T-helper 22 cell (primary cell): ENCODE measurements around the gene OOSP4A.

Experiments used
- DNase-seq: peaks from one replicate; pipeline ENCODE4 v3.0.0-alpha.2; 2020; ENCODE audit warnings: low read depth

OOSP4A gene

GRCh38 chr11:59963733-59964132 lies at the start of gene OOSP4A:
TSS of gene OOSP4A (plus strand) at chr11:59964033. CDS start at chr11:59964033, 0 bp downstream.
- DNase-seq: no peak

- no peak for DNase-seq
These were observed 45.4 kb upstream of the OOSP4A start for GRCh38 chr11:59918480-59918879.

DNA sequence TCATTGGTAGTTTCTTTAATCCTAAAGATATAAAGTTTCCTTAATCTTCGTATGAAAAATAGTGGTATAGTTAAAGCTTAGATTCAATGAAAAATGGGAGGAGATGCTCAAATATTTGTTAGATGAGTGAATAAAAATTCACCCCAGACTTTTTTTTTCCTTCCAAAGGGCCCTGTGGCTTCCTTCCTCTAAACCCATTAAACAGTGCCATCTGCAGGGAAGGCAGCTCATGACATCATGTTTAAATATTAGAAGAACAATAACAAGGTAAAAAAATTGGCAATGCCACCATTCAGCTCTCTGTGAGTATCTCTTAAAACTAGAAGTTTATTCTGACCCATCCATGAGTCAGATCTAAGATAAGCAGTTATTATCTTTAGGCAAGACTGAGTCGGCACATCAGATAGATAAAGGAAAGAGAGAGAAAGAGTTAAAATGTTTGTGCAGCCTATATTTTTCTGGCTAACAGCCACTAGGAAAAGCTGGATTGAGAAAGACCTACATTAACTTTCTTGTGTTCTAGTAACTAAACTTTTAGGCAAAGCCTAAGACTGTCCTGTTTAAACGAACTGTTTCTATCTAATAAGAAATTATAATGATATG lies 44.7 kb upstream of the OOSP4A start:
- no peak for DNase-seq

DNA sequence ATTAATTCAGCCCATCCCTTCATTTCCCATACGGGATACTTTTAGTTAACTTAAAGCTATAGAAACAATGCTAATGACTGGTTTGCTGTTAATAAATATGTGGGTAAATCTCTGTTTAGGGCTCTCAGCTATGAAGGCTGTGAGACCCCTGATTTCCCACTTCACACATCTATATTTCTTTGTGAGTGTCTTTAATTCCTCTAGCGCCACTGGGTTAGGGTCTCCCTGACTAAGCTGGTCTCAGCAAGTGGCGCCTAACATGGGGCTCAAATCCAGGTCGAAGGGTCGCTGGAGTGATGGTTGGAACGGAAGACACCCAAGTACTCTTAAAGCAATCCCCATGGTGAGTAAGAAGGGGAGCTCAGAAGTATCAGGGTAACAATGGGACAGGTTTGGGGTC lies 40.0 kb upstream of the OOSP4A start:
- no peak for DNase-seq

GRCh38 chr11:59931688-59932087 lies 32.1 kb upstream of the OOSP4A start:
- no peak for DNase-seq

GRCh38 chr11:59938132-59938531 lies 25.7 kb upstream of the OOSP4A start, which contains the start of gene OOSP1:
TSS of gene OOSP1 (plus strand) at chr11:59938432. CDS start at chr11:59938455, 23 bp downstream.
- DNase-seq: no peak

DNA sequence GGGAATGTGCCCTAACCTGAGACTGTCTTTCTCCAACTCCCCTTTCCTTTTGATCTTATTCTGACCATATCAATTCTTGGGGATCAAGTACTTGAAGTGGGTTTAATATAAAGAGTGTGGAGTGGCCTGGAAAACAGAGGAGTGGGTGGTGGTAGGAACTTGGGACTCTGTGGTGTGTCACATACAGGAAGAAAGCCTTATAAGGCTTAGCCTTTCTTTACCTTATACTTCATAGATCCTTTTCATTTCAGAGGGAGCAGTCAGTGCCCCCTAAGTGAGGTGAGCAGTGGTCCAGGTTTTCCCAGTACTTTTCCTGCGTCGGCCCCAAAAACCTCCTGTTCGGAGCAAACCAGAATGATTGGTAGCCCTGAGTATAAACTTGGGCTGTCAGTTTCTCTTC lies 25.1 kb upstream of the OOSP4A start:
- DNase-seq: no peak

GRCh38 chr11:59939482-59939881 lies 24.4 kb upstream of the OOSP4A start:
- no peak for DNase-seq

DNA sequence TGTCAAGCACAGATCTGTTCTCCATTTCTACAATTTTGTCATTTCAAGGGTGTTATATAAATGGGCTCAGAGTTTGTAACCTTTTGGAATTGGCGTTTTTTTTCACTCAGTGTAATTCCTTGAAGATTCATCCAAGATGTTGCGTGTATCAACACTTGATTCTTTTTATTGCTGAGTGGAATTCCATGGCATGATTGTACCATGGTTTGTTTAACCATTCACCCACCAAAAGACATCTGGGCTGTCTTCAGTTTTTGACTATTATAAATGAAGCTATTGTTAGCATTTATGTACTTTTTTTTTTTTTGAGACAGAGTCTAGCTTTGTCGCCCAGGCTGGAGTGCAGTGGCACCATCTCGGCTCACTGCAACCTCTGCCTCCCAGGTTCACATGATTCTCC lies 22.7 kb upstream of the OOSP4A start:
- no peak for DNase-seq

DNA sequence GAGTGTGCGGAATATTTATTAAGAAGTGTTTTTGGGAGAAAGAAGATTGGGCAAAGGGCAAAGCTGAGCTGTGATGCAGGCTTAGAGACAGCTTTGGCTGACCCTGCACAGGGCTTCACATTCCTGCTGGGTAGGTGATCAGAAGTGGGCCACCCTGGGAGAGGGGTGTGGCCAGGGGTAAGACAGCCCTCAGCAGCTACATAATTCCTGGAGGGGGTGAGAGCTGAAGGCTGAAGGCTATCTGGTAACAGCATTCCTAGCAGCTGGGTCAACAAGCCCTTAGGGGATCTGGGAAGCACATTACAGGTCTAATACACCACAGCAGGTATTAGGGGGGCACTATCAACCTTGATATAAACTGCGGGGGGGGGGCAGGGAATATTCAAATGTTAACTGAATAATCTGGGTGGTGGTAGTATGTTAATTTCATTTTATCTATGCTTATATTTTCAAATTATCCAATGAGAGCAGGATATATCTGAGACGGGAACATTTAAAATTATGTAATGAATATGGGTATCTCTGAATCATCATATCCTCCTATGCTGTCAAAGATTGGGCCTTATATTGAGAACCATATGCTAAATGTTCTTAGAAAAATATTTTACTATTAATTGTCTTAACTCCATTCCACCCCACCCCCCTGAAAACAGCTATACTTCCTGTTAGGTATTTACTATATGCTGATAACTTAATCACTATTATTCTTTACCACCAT lies 19.7 kb upstream of the OOSP4A start:
- no peak for DNase-seq

DNA sequence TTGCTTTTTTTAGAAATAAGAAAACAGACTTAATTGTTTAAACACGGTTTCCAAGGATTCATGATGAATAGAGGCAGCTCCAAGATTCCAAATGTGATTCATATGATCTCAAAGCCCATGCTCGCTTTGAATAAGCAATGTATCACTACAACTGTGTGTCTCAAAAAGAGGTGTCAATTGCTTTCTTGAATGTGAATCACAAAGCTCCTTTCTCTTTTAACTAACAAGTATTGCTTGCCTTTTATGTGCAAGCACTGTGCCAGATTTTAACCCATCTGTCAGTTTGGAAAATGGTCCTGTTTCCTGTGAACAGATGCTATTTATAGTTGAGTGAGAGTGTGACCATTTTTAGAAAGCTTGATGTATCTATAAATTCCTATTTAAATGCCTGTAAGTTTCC lies 19.1 kb upstream of the OOSP4A start:
- no peak for DNase-seq

DNA sequence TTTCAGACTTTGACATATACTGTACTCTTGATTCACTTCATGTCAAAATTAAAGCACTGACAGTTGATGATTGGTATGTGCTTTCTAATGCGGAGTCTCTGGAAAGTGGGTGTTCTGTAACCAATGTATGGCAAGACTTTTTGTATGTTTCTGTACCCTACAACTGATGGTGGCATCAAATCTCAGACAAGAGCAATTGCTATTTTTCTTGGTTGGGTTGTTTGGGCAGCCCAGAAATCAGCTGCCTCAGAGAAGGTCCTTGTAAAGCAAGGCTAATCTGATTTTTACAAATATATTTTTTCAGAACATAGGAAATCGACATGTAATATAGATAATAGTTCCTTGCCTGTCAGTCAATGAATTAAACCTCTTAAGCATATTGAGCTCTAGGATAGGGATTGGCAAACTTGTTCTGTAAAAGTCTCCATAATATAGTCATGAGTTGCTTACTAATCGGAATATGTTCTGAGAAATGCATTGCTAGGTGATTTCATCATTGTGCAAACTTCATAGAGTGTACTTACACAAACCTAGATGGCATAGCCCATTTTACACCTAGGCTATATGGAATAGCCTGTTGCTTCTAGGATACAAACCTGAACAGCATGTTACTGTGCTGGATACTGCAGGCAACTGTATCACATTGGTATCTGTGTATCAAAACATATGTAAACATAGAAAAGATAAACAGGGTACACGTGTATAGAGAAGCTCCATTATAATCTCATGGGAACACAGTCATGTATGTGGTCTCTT lies 10.2 kb upstream of the OOSP4A start:
- no peak for DNase-seq

GRCh38 chr11:59954219-59954847 lies 9.5 kb upstream of the OOSP4A start:
- DNase-seq: no peak

GRCh38 chr11:59957094-59957493 lies 6.7 kb upstream of the OOSP4A start:
- DNase-seq: no peak

DNA sequence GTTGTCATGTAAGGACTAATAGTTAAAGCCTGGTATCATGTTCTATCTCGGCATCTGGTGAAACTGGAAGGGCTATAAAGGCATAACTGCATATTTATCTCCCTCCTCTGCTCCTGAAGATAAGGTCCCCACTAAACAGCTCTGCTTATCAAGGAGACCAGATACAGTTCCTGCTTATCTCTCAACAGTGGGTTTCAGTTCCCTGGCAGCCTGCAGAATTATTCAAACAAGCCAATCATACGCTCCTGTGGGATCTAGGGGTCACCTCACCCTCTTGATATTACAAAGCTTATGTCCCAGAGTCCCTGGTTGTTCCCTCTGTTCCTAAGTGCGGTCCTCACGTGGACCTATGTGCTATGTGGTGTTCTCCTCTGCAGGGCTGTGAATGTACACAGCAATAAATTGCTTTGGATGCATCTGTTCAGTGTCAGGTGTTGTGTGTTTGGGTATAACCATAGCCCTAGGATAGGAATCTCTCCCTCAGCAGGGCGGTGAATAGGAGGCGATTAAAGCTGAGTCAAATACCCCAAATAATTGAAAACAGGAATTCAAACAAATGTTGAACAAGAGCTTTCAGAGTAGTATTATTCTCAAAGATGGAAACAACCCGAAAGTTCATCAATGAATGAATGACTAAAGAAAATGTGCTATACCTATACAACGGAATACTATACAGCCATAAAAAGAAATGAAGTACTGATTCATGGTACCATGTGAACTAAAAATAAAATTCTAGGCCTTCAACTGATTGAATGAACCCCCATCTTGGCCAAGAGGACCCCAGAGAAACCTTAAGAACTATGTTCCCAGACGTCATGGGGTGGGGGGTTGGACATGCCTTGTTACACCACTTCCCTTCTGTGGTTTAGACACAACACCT lies 3.1 kb upstream of the OOSP4A start:
- no peak for DNase-seq

DNA sequence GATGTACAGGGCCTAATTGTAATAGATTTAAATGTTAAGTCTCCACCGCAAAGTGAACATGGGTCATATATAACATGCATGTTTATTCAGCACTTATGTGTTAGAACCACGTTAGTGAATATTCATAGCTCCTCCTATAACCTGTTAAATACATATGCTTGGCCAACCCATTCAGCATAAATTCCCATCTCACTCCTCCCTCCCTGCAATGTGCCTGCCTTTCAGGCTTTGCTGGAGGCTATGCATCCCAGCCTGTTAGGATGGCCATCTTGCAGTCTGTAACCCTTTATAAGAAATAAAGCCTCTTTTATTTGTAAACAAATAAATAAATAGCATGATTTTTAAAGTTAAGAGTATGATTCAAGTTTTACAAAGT lies 1.7 kb upstream of the OOSP4A start:
- no peak for DNase-seq

GRCh38 chr11:59965424-59965823 lies 1.6 kb downstream of the OOSP4A start:
- DNase-seq: no peak

- no peak for DNase-seq
These were observed 2.4 kb downstream of the OOSP4A start for GRCh38 chr11:59966201-59966600.

DNA sequence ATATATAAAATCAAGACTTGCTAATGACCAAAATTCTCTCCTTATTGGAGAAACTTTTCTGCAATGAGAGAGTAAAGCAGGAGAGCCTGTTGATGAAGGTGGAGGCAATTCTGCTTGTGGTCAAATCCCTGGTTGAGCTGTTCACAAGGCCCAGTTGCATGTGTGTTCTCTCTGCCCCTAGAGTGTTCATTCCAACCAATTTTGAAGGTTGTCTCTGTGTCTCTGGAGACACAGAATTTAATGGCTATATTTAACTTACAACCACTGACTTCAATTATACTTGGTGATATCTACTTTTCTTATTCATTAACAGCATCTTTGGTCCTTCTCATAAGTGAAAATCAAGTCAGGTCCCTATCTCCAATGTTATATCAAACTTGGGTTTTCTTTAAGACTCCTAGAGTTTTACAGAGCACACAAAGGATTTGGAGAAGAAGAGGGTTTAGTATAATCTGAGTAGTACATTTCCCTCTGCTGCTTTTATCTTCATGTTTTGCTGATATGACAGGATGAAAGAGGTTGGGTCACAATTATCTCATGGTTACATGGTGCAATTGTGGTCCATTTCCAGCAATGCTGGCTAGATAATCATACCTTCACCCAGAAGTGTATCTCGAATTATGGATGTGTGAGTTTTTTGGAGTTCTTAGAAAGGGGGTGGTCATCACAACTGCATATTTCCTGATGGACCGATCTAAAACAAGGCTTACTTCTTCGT lies 4.0 kb downstream of the OOSP4A start:
- DNase-seq: no peak

DNA sequence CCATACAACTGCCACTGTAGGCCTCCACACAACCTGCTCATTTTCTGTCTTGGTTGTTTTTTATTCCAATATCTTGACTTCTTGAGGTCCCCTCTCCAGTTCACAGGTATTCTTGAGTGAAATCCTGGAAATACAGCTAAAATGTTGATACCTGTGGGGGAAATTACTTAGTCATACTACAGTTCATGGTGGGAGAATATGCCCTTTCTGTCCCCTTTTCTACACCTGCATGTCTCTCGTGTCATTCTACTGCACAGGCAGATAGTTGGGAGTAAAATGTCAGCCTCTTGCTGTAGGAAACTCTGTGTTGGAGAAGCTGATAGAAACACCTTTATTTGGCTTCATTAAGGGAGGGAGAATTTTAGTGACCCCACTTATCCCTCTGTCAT lies 4.6 kb downstream of the OOSP4A start:
- no peak for DNase-seq

GRCh38 chr11:59973097-59973496 lies 9.3 kb downstream of the OOSP4A start:
- DNase-seq: no peak
